Mesenchymal stem cell (in vitro differentiated cells and primary cell): ENCODE data around the gene CSRNP3.
A peak's percentile ranks its signal among the peaks of the same experiment; 100 is the strongest.

Experiments used
- DNase-seq: peaks from one replicate; pipeline ENCODE4 v3.0.0-alpha.2; 2013
- H2AFZ ChIP-seq: one replicate; pipeline ENCODE4 v1.6.1; 2013; ENCODE audit warnings: low read depth, mild to moderate bottlenecking, control low read depth, inconsistent platforms, low read length, moderate library complexity
- H2AK5ac ChIP-seq: 2 replicates; pipeline ENCODE4 v1.6.1; 2013; ENCODE audit warnings: low read length, moderate library complexity, mild to moderate bottlenecking, inconsistent platforms; ENCODE audit not compliant: severe bottlenecking
- H2BK120ac ChIP-seq: one replicate; pipeline ENCODE4 v1.6.1; 2013; ENCODE audit warnings: low read depth, mild to moderate bottlenecking, inconsistent platforms, low read length, moderate library complexity
- H2BK12ac ChIP-seq, 2 experiments: one replicate each; pipeline ENCODE4 v1.6.1; 2013; ENCODE audit warnings: inconsistent platforms in 2 of 2, low read length in 2 of 2, mild to moderate bottlenecking in 2 of 2, moderate library complexity in 2 of 2, control low read depth in 1 of 2
- H2BK15ac ChIP-seq: one replicate; pipeline ENCODE4 v1.6.1; 2013; ENCODE audit warnings: mild to moderate bottlenecking, low read depth, inconsistent platforms; ENCODE audit not compliant: poor library complexity, severe bottlenecking
- H2BK5ac ChIP-seq: 2 replicates; pipeline ENCODE4 v1.6.1; 2013; ENCODE audit warnings: low read depth, mild to moderate bottlenecking, low read length, control low read depth, inconsistent platforms; ENCODE audit not compliant: poor library complexity, severe bottlenecking
- H3K14ac ChIP-seq, 2 experiments: one replicate each; pipeline ENCODE4 v1.6.1; 2013; ENCODE audit warnings: inconsistent platforms in 2 of 2, low read length in 2 of 2, control low read depth in 1 of 2, mild to moderate bottlenecking in 1 of 2, moderate library complexity in 1 of 2
- H3K18ac ChIP-seq, 2 experiments: one replicate each; pipeline ENCODE4 v1.6.1; 2013; ENCODE audit warnings: inconsistent platforms in 2 of 2, low read length in 2 of 2, control low read depth in 1 of 2, low read depth in 1 of 2, mild to moderate bottlenecking in 1 of 2
- H3K23ac ChIP-seq, 2 experiments: one replicate each; pipeline ENCODE4 v1.6.1; 2013; ENCODE audit warnings: inconsistent platforms in 2 of 2, low read length in 2 of 2, mild to moderate bottlenecking in 2 of 2, moderate library complexity in 2 of 2, control low read depth in 1 of 2
- H3K27ac ChIP-seq: 2 replicates; pipeline ENCODE4 v1.5.1; 2013; ENCODE audit warnings: mild to moderate bottlenecking, moderate library complexity, low read length, control low read depth, inconsistent platforms; ENCODE audit not compliant: poor library complexity, severe bottlenecking
- H3K27me3 ChIP-seq, 2 experiments: 2 replicates each; pipeline versions ENCODE4 v1.6.1 to v1.7.0; 2013; ENCODE audit warnings: low read length in 2 of 2, mild to moderate bottlenecking in 2 of 2, moderate library complexity in 2 of 2, control low read depth in 1 of 2, inconsistent platforms in 1 of 2; ENCODE audit not compliant: control insufficient read depth in 1 of 2, insufficient read depth in 1 of 2
- H3K36me3 ChIP-seq, 2 experiments: 2 replicates each; pipeline versions ENCODE4 v1.6.1 to v1.7.0; 2013; ENCODE audit warnings: low read length in 2 of 2, control low read depth in 1 of 2, inconsistent platforms in 1 of 2, low read depth in 1 of 2, mild to moderate bottlenecking in 1 of 2; ENCODE audit not compliant: insufficient read depth in 2 of 2, control insufficient read depth in 1 of 2
- H3K4ac ChIP-seq, 2 experiments: one replicate each; pipeline ENCODE4 v1.6.1; 2013; ENCODE audit warnings: inconsistent platforms in 2 of 2, low read length in 2 of 2, mild to moderate bottlenecking in 2 of 2, moderate library complexity in 2 of 2, control low read depth in 1 of 2, low read depth in 1 of 2
- H3K4me1 ChIP-seq: 2 replicates; pipeline ENCODE4 v1.6.1; 2013; ENCODE audit warnings: low read depth, low read length, control low read depth; ENCODE audit not compliant: control insufficient read depth, insufficient read depth
- H3K4me2 ChIP-seq: 2 replicates; pipeline ENCODE4 v1.6.1; 2013; ENCODE audit warnings: low read length, mild to moderate bottlenecking, inconsistent platforms; ENCODE audit not compliant: poor library complexity, severe bottlenecking
- H3K4me3 ChIP-seq, 2 experiments: 2 replicates each; pipeline versions ENCODE4 v1.5.1 to v1.7.0; 2013; ENCODE audit warnings: low read length in 2 of 2, mild to moderate bottlenecking in 2 of 2, control low read depth in 1 of 2, low read depth in 1 of 2; ENCODE audit not compliant: insufficient read depth in 1 of 2
- H3K79me1 ChIP-seq: replicated peaks from 2 replicates; pipeline ENCODE4 v1.6.1; 2013; ENCODE audit warnings: mild to moderate bottlenecking, control low read depth, low read length, inconsistent platforms; ENCODE audit not compliant: poor library complexity, severe bottlenecking
- H3K9ac ChIP-seq: 2 replicates; pipeline ENCODE4 v1.7.0; 2013; ENCODE audit warnings: mild to moderate bottlenecking, low read length, moderate library complexity
- H3K9me3 ChIP-seq: 2 replicates; pipeline ENCODE4 v1.7.0; 2013; ENCODE audit warnings: mild to moderate bottlenecking, low read length; ENCODE audit not compliant: control insufficient read depth
- H4K8ac ChIP-seq: one replicate; pipeline ENCODE4 v1.6.1; 2013; ENCODE audit warnings: inconsistent platforms, mild to moderate bottlenecking, low read length, moderate library complexity
- H4K91ac ChIP-seq: one replicate; pipeline ENCODE4 v1.6.1; 2013; ENCODE audit warnings: mild to moderate bottlenecking, low read length, inconsistent platforms
- WGBS: methylation state at CpG from one replicate; pipeline ENCODE4 v1.1.7; 2013; ENCODE audit warnings: mixed read lengths; 5-methylcytosine and 5-hydroxymethylcytosine counted together

CSRNP3 gene

GRCh38 chr2:165648801-165649200 lies 179.3 kb downstream of the CSRNP3 start:
- H2AK5ac ChIP-seq = no peak overlapping the region
- no peaks in the 10 kb centered on the region for H3K4me1 ChIP-seq
- no peak for DNase-seq
- H3K27me3 ChIP-seq = no peaks in the 10 kb centered on the region
- H4K91ac ChIP-seq = no peak overlapping the region
- no peak overlapping the region for H3K27ac ChIP-seq
- H3K4me2 ChIP-seq = no peak overlapping the region
- no peaks in the 10 kb centered on the region for H3K36me3 ChIP-seq
- H2BK120ac ChIP-seq = no peak overlapping the region
- H3K14ac ChIP-seq = no peak overlapping the region
- H2BK5ac ChIP-seq = no peak overlapping the region
- H3K79me1 ChIP-seq = no peaks in the 10 kb centered on the region
- no peaks in the 10 kb centered on the region for H3K9me3 ChIP-seq
- no peak overlapping the region for H3K9ac ChIP-seq
- no peak overlapping the region for H2AFZ ChIP-seq
- H2BK15ac ChIP-seq = no peak overlapping the region
- H4K8ac ChIP-seq = no peak overlapping the region
- no peak overlapping the region for H3K4me3 ChIP-seq
- no peak overlapping the region for H3K18ac ChIP-seq
- no peak overlapping the region for H3K23ac ChIP-seq
- 100% methylated on average over 1 of the region's 4 CpGs for WGBS
- no peak overlapping the region for H2BK12ac ChIP-seq
- H3K4ac ChIP-seq = no peak overlapping the region

GRCh38 chr2:165651233-165651632 lies 181.7 kb downstream of the CSRNP3 start:
- Histone ChIP-seq H3K14ac (no peak overlapping the region), H3K4me2 (no peak overlapping the region), H2BK12ac (no peak overlapping the region), H3K9ac (no peak overlapping the region), H2AK5ac (no peak overlapping the region), H2AFZ (no peak overlapping the region), H3K9me3 (no peaks in the 10 kb centered on the region), H3K18ac (no peak overlapping the region), H3K36me3 (no peaks in the 10 kb centered on the region), H2BK15ac (no peak overlapping the region), H3K79me1 (no peaks in the 10 kb centered on the region), H3K27ac (no peak overlapping the region), H3K23ac (no peak overlapping the region), H4K8ac (no peak overlapping the region), H4K91ac (no peak overlapping the region), H2BK5ac (no peak overlapping the region), H3K4me1 (no peaks in the 10 kb centered on the region), H3K27me3 (no peaks in the 10 kb centered on the region), H3K4me3 (no peak overlapping the region), H3K4ac (no peak overlapping the region), H2BK120ac (no peak overlapping the region)
- no CpG with 5 or more reads among the region's 2 CpGs for WGBS
- no peak for DNase-seq

DNA sequence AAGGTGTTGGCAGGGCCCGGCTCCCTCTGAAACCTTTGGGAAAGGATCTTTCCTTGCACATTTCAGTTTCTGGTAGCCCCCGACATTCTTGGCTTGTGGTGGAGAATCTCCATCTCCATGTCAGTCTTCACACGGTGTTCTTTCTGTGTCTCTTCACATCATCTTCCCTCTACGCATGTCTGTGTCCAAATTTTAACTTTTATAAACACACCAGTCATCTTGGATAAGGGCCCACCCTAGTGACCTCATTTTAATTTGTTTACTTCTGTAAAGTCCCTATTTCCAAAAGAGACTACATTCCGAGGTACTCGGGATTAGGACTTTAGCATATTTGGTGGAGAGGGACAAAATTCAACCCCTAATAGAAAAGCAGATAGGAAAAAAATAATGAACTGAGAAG lies 186.2 kb downstream of the CSRNP3 start:
- H3K4me3 ChIP-seq = peak overlapping the region in 1 of 2 experiments; percentile 60
- H3K36me3 ChIP-seq = no peaks in the 10 kb centered on the region
- no peak overlapping the region for H3K18ac ChIP-seq
- H3K79me1 ChIP-seq = no peaks in the 10 kb centered on the region
- H3K23ac ChIP-seq = no peak overlapping the region
- no peak overlapping the region for H4K91ac ChIP-seq
- WGBS = 97% methylated on average over 4 of the region's 6 CpGs
- no peak overlapping the region for H2BK120ac ChIP-seq
- no peak overlapping the region for H2BK15ac ChIP-seq
- H4K8ac ChIP-seq = no peak overlapping the region
- H3K27me3 ChIP-seq = no peaks in the 10 kb centered on the region
- H3K4ac ChIP-seq = no peak overlapping the region
- no peaks in the 10 kb centered on the region for H3K4me1 ChIP-seq
- H3K14ac ChIP-seq = no peak overlapping the region
- H3K4me2 ChIP-seq = no peak overlapping the region
- H2BK12ac ChIP-seq = no peak overlapping the region
- DNase-seq = no peak
- no peak overlapping the region for H2BK5ac ChIP-seq
- no peaks in the 10 kb centered on the region for H3K9me3 ChIP-seq
- H2AK5ac ChIP-seq = no peak overlapping the region
- H2AFZ ChIP-seq = no peak overlapping the region
- peak overlapping the region; percentile 47 for H3K9ac ChIP-seq
- no peak overlapping the region for H3K27ac ChIP-seq

- H3K36me3 ChIP-seq = no peaks in the 10 kb centered on the region
- H3K27ac ChIP-seq = no peak overlapping the region
- H3K27me3 ChIP-seq = no peaks in the 10 kb centered on the region
- H2BK12ac ChIP-seq = no peak overlapping the region
- H2BK120ac ChIP-seq = no peak overlapping the region
- H3K23ac ChIP-seq = no peak overlapping the region
- no peak overlapping the region for H2BK5ac ChIP-seq
- no peak overlapping the region for H2AFZ ChIP-seq
- H3K4me1 ChIP-seq = no peaks in the 10 kb centered on the region
- H3K18ac ChIP-seq = no peak overlapping the region
- no peaks in the 10 kb centered on the region for H3K79me1 ChIP-seq
- H3K9ac ChIP-seq = no peak overlapping the region
- H3K14ac ChIP-seq = no peak overlapping the region
- 83% methylated on average over 1 of the region's 3 CpGs for WGBS
- H3K4me3 ChIP-seq = no peak overlapping the region
- no peak overlapping the region for H3K4ac ChIP-seq
- H2AK5ac ChIP-seq = no peak overlapping the region
- no peak overlapping the region for H2BK15ac ChIP-seq
- no peak for DNase-seq
- H3K4me2 ChIP-seq = no peak overlapping the region
- no peak overlapping the region for H4K91ac ChIP-seq
- H3K9me3 ChIP-seq = no peaks in the 10 kb centered on the region
- H4K8ac ChIP-seq = no peak overlapping the region
Observed at GRCh38 chr2:165660361-165660760, 190.9 kb downstream of the CSRNP3 start.
